Activated CD4-positive, alpha-beta T cell treated with anti-CD3 and anti-CD28 coated beads, Interleukin-2, Interleukin-4, amounts not matched to agents 100 ng/mL and 50 ng/mL, durations not matched to agents 16 hours and 8 hours (primary cell): ENCODE results near the gene STAC.

Experiments
- DNase-seq: peaks from one replicate; pipeline ENCODE4 v3.0.0-alpha.2; 2020; ENCODE audit warnings: low spot score

STAC gene, protein sequence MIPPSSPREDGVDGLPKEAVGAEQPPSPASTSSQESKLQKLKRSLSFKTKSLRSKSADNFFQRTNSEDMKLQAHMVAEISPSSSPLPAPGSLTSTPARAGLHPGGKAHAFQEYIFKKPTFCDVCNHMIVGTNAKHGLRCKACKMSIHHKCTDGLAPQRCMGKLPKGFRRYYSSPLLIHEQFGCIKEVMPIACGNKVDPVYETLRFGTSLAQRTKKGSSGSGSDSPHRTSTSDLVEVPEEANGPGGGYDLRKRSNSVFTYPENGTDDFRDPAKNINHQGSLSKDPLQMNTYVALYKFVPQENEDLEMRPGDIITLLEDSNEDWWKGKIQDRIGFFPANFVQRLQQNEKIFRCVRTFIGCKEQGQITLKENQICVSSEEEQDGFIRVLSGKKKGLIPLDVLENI

DNA sequence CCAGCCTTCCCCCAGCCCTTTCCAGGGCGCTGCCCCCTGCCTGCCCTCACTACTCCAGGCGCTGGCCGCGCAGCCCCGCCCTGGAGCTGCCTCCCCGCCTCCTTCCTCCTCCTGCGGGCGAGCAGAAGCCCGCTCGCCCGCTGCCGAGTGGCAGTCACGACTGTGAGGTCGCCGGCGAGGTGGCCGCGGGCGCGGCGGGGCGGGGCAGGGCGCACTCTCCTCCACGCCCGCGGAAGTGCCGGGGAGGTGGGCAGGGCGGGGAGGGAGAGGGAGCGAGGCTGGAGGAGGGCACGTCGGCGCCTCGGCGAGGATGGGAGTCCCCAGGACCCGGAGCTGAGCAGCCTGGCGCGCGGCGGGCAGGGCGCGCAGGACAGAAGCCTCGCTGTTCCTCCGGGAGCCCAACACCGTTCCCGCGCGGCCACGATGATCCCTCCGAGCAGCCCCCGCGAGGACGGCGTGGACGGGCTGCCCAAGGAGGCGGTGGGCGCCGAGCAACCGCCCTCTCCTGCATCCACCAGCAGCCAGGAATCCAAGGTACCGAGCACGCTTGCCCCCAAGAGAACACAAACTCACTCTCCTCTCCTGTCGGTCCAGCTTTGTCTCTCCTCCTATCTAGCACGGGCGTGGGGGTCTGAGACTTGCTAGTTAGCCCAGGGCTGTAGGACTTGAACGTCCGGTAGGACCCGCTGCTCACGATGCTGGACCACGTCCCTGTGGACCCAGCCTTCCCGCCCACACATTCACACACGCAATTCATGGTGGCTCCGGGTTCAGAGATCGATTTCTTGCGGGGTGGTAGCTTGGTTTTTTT lies at the start of gene STAC:
Gene STAC, plus strand, starts transcription at position 284 of the 811 bp plus-strand sequence. Its CDS starts 140 bp downstream, at position 424.
- DNase-seq, result no peak

DNA sequence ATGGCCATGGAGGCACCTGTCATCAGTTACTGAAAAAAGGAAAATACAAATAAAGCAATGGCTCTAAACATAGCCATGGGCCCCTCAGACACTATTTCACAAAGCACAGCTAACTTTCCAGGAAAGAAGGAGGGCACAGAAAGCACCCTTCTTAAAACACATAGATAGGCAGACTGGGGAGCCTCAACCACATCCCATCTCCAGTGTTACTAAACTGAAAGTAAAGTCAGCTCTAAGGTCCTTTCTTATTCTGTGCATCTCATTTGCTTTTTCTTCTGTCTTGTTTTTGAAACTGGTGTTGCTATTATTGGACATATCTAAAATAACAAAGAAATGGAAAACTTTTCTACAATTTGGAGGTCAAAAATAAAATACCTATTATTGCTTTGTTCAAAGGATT lies 48.2 kb upstream of the STAC start:
- no peak for DNase-seq

DNA sequence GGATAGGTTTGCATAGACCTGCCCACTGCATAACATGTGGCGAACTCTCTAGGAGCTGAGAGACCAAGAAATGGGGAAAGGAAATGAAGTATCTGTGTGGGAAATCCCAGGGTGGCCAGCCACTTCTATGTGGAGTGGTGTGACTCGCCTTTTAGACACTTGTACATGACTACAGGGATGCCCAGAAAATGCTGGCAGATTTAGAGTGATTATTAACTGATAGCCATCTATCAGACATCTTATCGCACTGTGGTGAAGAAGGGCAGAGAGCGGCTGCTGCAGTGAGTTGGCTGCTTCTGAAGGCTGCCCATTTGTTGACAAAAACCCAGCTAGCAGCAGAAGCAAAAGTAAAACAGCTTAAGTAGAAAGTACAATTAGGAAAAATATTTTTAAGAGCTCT lies 18.1 kb upstream of the STAC start:
- no peak for DNase-seq

DNA sequence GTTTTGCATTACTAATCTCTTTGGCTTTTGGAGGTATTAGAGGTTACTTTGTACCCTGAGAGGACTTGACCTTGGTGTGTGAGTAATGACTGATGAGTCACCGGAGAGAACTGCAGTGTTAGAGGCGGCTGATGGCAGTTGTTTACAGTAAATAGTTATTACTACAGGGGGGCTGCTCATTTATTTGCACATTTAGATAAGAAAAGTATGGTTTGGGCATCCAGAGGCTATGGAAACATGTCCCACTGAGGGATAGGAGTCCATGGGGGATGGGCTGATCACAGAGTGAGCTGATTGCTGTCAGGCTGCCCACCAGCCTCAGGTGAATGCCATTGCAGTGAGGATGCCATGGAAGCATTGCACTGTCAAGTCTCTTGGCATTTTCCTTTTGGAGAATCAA lies 17.3 kb upstream of the STAC start:
- DNase-seq, result no peak

DNA sequence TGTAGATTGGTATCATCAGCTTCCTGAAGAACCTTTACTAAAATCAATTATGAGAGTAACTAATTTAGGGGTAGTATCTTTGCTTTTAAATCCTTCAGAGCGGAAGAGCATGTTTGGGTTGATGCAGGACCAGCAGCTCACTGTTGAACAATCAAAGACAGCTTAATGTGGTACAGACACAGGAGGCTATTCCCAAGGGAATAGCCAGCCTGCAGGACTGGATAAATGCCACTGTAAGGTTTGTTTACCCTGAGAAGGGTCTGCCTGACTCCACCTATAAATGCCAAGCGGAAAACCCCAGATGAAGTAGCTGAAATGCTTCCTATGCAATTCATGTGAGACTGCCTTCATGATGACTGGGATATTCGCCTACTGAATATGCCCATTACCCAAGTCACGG lies 16.0 kb upstream of the STAC start:
- no peak for DNase-seq

DNA sequence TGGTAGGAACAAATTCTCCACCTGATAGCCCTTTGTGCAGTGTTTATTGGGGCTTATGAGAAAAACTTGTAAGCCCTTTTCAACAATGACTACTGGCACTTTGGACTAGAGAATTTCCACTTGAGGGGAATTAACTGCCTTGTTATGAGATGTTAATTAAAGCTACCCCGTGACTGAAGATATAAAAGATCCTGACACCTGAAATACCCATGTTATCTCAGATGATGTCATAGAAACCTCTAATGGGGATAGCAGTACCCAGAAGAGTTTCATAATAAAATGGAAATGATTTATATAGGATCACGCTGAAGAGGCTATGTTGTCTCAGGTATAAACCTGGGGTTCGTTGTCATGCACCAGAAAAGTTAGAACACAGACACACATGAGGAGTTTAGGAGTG lies 14.5 kb upstream of the STAC start:
- no peak for DNase-seq

DNA sequence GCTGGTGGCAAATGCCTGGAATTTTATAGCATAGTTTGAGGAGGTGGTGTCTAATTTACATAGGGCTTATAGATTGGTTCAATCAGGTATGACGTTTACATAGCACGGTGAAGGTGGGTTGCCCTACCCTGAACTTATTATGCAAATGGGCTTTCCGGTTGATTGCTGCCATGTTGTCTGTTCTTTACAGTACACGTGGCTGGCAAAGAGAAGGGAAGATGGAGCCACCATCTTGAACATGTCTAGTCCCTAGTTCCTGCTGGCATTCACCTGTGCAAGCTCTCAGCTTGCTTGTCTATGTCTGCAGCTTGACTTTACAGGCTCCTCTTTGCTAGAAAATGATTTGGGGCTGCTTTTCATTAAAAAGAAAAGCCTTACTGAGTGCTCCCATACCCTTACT lies 14.0 kb upstream of the STAC start:
- no peak for DNase-seq

DNA sequence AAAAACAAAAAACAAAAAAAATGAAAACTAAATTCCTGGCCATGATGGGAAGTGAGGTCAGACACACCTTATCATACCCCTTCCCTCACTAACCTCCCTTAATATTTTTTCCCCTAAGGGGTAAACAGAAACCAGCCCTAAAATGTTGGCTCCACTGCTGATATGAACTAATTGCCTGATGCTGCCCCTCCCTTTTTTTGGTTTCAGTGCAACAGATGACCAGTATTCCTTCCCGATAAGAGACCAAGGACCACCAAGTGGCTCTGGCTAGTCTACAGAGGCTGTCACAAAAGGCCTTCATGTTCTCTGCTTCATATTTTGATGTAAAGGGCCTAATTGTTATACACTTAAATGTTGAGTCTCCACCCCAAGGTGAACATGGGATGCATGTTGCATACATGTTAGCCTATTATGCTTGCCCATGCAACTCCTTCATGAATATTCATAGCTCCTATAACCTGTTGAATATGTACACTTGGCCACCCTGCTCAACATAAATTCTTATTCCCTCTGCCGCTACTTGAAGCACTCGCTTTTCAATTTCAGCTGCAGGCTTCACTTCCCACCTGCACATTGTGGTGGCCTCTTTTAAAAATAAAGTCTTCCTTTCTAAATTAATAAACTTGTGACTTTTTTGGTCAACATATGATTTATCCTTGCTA lies 12.3 kb upstream of the STAC start:
- no peak for DNase-seq

DNA sequence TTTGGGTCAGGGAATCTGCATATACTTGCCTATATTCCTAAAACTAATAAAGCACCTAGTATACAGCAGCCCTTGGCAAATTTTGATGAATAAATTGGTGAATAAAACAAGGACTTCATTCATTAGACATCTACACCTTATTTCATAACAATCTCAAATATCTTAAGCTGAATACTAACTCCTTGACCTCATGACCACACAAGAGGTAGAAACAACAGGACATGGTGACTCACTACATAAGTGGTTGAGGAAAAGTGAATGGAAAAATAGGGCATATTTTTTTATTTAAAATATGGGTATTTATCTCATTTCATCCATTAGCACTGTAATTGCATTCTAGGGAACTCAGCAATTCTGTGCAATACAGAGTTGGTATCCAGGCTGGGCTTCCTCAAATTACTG lies 7.8 kb upstream of the STAC start:
- DNase-seq, result no peak

DNA sequence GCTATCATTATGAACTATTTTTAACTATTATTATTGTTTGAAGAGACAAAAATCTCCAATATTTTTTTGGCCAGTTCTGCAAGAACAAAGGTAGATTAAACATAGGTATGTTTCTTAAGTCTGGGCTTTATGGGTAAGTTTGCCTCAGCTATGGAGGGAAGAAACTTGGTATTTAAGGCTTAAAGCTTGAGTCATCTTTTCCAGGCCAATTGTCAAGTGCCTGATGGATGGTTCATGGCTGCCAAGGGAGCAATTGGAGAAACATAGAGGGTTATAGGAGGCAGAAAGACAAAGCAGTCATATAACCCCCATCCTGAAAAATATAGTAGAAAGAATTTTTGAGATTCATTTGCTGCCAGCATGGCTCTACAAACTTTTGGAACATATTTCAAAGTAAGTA lies 7.2 kb upstream of the STAC start:
- DNase-seq, result no peak

DNA sequence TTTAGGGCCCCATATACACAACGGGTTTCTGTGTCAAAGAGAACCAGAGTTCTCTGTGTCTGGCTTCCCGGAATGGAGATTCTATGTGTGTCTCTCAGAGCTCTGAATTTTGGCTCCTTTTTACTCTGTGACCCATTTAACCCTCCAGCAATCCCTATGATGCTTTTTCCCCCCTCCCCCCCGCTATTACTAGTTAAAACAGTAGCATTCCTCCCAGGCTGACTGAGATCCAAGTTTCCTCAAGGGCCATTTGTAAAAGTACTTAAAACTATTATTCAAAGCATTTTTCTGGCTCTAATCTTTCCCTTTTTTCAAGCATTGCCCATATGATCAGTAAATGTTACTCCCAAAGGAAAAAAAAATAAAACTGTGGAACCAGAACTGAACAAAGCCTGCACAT lies 6.6 kb upstream of the STAC start:
- DNase-seq, result no peak

DNA sequence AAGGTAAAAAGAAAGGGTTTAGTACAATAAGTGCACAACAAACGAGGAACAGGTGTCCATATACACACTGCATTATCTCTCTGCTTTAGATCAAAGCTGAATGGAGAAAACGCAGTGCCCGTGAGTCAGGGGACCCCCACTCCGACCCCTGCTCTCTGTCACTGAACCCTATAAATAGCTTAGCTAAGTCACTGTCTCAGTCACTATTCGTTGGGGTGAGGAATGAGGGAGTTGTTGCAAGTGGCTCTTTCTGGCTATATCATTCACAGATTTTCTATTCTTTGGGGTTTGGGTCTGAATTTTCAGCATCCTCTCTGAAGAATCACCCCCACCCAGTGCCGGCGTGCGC lies 458 bp upstream of the STAC start:
- DNase-seq, result no peak

DNA sequence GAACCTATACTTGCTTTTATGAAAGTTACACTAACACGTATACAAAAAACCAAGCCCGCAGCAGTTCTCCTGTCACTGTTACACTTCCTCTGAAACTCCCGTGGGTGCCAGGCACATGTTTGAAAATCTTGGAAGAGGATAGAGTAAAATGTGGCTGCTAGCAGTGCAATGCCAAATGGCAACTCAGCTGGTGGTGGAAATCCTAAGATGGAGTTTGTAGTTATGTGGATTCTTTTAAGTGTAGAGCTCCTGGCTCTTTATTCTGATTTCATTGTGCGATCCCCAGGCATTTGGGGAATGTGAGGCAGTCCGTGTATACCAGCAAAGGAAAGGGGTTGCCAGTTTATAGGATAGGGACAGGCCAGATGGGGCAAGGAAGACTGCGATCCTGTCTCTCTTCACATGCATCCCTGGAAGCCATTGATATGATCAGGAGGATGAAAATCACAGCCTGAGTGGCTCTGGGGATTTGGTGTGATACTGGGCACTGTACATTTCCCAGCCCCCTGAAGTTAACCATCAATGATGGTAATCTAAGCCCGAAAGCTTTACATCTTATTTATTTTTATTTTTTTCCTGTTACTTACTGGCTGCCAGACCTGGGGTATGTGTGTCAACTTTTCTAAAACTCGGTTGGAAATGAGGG lies 1.1 kb downstream of the STAC start:
- no peak for DNase-seq

DNA sequence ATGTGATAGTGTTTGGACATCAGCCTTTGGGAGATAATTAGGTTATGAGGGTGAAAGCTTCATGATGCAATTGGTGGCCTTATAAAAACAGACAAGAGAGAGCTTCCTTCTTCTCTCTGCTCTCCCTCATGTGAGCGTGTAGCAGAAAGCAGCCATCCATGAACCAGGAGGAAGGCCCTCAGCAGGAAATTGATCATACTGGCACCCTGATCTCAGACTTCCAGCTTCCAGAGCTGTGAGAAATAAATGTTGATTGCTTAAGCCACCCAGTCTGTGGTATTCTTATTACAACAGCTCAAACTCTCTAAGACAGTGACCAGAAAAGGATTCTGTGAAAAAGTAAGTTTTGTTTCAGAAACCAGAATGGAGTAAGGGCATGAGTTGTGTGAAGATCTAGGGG lies 13.3 kb downstream of the STAC start:
- no peak for DNase-seq

DNA sequence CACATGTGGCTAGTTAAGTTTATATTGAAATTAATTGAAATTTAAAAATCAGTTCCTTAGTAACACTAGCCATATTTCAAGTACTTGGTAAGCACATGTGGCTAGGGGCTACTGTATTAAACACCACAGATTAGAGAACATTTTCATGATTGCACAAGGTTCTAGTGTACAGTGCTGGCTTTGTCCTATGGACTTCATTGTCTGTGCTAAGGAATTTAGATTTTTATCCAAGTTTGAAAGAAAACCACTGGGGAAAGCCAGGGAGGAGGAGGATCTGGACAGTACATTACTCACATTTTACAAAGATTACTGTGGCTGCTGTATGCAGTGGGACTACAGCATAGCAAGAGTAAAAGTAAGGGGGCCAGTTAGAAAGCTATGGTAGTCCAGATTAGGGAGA lies 13.9 kb downstream of the STAC start:
- no peak for DNase-seq

DNA sequence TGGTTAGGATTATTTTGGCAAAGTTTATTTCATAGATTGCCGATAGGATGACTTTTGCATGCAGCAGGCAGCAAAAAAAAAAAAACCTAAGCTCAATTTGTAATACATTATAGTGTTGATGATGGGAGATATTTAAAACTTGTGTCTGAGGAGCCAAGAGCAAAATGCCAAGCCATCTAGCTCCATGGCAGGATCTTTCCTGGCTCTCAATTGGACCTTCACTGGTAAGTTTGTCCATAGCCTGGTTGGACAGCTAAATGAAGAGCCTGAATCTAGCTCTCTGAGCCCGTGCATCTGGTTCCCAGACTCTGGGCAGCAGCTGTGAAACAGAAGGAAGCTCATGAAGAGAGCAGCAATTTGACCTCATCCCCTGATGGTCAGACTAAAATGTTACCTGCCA lies 17.5 kb downstream of the STAC start:
- DNase-seq, result no peak

DNA sequence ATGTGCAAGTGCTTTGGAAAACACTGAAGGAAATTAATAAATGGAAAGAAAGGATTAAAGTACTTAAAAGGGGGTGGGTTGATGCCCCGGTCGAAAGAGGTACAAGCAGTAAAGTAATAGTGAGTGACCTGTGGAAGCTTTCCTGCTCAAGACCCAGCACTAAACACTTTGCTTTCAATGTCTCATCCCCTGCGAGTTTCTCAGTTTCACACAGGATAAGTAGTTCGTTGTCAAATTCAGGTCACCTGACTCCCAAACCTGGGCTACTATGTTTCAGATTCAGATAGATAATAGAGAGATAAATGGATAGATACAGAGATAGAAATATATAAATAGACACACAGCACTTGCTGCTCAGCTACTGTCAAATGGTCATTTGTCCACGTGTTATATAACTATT lies 19.6 kb downstream of the STAC start:
- DNase-seq, result no peak

DNA sequence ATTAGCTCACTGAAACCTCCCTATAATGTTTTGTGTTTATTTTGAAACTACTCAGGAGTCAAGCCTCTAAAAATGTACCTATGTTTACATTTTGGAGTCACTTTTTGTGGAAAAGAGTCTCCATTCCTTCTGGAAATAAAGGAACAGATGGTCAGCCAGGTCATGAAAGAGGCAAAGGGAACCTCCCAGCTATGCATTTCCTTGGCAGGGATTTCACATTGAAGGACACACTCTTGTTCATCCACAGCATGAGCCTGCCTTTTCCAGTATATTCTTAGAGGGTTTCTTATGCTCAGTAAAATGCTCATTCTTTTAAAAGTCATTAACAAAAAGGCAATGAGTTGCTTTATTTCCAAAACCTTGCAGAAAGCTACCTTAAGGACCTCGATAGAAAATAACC lies 20.8 kb downstream of the STAC start:
- DNase-seq, result no peak

DNA sequence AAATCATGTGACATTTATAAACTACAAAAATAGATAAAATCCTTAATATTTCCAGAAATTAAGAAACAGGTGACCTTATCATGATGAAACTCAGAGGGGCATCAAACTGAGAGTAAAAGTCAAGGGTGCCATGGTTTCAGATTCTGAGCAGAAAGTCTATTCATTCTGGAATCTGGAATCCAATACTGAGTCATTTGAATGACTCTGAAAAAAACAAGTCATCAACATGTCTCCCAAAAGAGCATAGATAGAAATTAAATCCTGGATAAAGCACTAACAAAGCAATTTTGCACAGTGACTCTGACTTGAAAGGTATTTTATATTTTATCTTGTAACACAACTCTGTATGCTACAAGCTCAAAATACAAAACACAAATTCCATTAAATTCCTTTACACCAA lies 23.4 kb downstream of the STAC start:
- no peak for DNase-seq

DNA sequence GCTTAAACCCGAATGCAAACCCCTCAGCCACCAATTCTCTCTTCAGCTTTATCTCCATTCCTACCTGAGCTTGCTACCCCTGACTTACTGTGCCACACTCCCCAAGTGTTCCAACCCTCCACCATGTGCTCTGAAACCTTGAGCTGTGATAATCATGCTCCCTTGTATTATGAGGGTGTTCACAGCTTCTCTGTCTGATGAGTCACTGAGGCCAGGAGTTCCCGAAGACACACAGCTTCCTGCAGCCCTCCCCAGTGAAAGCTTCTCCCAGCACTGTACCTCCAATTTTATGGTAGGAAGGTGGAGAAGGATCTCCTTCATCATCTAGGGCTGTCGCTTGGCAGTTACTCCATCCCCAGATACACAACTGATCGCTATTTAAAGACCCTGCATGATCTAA lies 24.9 kb downstream of the STAC start:
- DNase-seq, result no peak

DNA sequence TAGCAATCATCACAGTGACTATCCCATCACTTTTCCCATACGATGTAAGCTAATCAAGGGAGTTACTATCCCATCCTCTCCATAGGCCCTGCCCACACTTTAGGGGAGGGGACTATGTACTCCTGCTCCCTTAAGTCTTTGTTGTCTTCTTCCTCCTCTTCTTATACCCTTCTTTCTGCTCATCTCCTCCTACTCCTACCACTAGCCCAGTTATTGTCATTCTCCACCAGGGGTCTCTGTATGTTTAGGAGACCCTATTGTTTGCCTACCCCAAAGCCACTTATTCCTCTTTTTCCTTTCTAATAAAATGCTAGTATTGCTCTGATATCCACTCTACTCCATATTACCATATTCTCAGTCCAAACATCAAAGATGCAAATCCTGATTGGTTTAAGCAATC lies 27.8 kb downstream of the STAC start:
- no peak for DNase-seq

DNA sequence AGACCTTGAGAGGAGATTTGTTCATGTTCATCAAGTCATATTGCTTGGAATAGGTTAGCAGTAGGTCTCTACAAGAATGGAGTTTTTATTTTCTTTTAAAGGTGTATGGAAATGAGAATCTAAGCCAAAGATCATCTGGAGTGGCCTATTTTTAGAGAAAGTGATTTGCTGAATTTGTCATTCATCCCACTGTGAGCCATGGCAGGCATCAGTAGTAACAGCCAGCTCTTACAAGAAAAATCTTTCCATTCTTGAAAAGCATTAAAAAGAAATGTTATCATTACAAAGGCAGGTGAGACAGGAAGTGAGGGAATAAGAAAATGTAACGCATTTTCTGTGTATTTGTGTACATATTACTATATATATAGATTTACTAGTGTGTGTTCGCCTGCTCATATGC lies 29.6 kb downstream of the STAC start:
- DNase-seq, result no peak

DNA sequence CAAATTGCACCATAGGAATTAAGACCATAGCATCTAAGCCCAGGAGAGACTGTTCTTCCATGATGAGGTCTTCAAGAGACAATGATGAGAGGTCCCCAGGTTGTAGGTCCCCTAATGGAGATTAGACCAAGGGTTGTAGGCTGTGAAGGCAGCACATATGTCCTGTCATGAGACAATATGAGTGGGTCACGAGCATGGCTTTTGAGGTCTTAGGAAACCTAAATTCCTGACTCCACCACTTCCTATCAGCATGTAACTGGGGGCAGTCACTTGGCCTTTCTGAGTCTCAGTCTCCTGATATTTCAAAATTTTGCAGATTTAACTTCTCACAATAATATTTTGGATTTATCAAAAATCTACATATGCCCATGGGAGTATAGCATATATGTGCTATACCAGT lies 31.3 kb downstream of the STAC start:
- no peak for DNase-seq
